ENCODE results near the gene CCNA2.

Gene CCNA2

DNA sequence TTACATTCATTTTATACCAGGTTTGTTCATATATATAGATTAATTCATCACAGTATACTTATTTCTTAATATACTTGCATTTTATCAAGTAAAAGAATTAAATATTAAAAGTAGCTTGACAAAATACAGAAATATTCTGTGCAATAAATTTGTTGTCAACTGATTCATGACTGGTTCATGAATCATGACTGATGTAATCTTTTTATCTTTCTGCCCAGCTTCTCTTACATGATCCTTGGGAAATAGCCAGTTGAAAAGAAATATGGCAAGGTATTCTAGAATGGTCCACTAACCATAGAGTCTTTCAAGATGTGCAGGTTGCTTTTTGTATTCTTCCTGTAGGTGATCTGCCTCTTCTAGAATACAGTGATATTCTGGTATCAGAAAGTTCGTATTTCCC is 4.2 kb upstream of the CCNA2 start:
- H3K9ac ChIP-seq (ENCODE audit: low read length in 2 of 2) = no peak overlapping the region
- H3K36me3 ChIP-seq (ENCODE audit: control insufficient read depth in 2 of 2, insufficient read depth in 2 of 2, low read length in 2 of 2) = peaks cover 7 to 11% of the 10 kb centered on the region in 2 donors
- H3K27ac ChIP-seq (ENCODE audit: low read length) = no peak overlapping the region
- no peak overlapping the region for H3K4me3 ChIP-seq (ENCODE audit: low read length in 2 of 2)
- no peaks in the 10 kb centered on the region for H3K9me3 ChIP-seq (ENCODE audit: control insufficient read depth in 2 of 2, low read length in 2 of 2)
- no peaks in the 10 kb centered on the region for H3K27me3 ChIP-seq (ENCODE audit: control insufficient read depth in 1 of 2, insufficient read depth in 2 of 2, low read length in 2 of 2)
- H3K4me1 ChIP-seq (ENCODE audit: control insufficient read depth, insufficient read depth, low read length) = peaks cover 6% of the 10 kb centered on the region

DNA sequence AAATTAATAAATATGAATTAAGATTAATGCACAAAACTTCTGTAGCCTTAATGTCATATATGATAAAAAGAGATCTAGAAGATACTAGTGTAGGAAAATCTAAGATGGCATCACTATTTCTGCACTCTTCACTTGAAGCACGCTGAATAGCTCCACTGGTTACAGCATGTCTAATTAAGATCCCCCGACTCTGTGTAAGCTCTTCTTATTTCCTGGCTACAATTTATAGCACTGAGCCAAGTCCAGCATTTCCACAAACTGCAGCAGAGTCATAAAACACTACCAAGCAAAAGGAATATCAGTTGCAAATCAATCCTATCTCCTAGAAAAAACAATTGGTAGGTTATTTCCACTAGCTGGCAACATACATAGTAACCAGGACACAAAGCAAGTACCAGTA is 1.3 kb upstream of the CCNA2 start:
- Histone ChIP-seq H3K36me3 (ENCODE audit: control insufficient read depth in 2 of 2, insufficient read depth in 2 of 2, low read length in 2 of 2) (peaks cover 7 to 11% of the 10 kb centered on the region in 2 donors), H3K27me3 (ENCODE audit: control insufficient read depth in 1 of 2, insufficient read depth in 2 of 2, low read length in 2 of 2) (no peaks in the 10 kb centered on the region), H3K4me3 (ENCODE audit: low read length in 2 of 2) (no peak overlapping the region), H3K9me3 (ENCODE audit: control insufficient read depth in 2 of 2, low read length in 2 of 2) (no peaks in the 10 kb centered on the region), H3K4me1 (ENCODE audit: control insufficient read depth, insufficient read depth, low read length) (peaks cover 6% of the 10 kb centered on the region), H3K27ac (ENCODE audit: low read length) (no peak overlapping the region), H3K9ac (ENCODE audit: low read length in 2 of 2) (no peak overlapping the region)

DNA sequence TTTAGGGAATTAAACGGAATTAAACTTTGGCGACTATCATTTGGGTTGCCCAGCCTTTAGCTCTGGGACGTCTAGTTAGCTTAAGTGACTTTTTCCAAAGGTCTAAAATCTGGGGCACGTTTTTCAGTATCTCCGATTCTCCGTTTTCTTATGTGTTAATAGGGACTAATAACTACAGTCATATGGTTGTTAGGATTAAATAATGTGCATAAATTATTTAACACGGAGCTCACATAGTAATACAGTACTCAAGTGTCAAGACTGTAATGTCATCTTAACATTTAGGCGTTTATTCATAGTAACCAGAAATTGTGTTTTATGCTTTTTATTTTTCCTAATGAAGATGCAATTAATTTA is 466 bp upstream of the CCNA2 start:
- peaks cover 6% of the 10 kb centered on the region for H3K4me1 ChIP-seq (ENCODE audit: control insufficient read depth, insufficient read depth, low read length)
- H3K36me3 ChIP-seq (ENCODE audit: control insufficient read depth in 2 of 2, insufficient read depth in 2 of 2, low read length in 2 of 2) = peaks cover 2 to 7% of the 10 kb centered on the region in 2 donors
- peak overlapping the region; percentile 75 to 82 for H3K4me3 ChIP-seq (ENCODE audit: low read length in 2 of 2)
- H3K27ac ChIP-seq (ENCODE audit: low read length) = peak overlapping the region; percentile 68
- peak overlapping the region; percentile 86 to 89 for H3K9ac ChIP-seq (ENCODE audit: low read length in 2 of 2)
- H3K9me3 ChIP-seq (ENCODE audit: control insufficient read depth in 2 of 2, low read length in 2 of 2) = no peaks in the 10 kb centered on the region
- no peaks in the 10 kb centered on the region for H3K27me3 ChIP-seq (ENCODE audit: control insufficient read depth in 1 of 2, insufficient read depth in 2 of 2, low read length in 2 of 2)

DNA sequence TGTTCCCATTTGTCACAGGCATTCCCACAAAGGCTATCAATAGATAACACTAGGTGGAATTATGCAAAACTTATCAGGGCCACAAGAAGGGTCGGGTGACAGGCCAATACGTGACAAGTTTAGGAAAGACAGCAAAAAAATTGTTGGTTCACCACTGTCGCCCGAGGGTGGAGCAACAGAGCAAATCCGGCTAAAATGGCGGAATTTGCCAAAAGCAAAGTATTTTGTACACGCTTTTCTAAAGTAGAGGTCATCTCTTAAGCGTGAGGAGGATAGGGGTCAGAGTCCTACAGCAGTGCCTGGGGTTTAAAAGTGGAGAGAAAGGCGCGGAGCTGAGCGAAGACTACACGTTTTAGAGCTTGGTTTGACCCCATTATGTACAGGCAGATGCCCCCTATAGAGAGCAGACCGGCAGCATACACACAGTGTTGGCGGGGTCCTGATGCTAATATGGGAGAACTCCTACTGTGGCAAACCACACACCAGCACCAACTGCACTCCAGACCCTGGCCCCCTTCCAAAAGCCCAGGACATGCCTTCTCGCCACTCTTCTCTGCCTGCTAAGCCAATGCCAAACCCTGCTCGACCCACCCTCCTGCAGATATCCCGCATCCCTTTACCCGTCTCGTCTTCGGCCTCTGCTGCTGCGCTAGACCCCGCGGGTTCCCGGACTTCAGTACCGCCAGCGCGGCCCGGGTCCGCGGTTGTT is 733 bp downstream of the CCNA2 start:
- Histone ChIP-seq H3K27ac (ENCODE audit: low read length) (no peak overlapping the region), H3K27me3 (ENCODE audit: control insufficient read depth in 1 of 2, insufficient read depth in 2 of 2, low read length in 2 of 2) (no peaks in the 10 kb centered on the region), H3K4me3 (ENCODE audit: low read length in 2 of 2) (peak overlapping the region; percentile 75 to 82), H3K9ac (ENCODE audit: low read length in 2 of 2) (no peak overlapping the region), H3K9me3 (ENCODE audit: control insufficient read depth in 2 of 2, low read length in 2 of 2) (no peaks in the 10 kb centered on the region), H3K36me3 (ENCODE audit: control insufficient read depth in 2 of 2, insufficient read depth in 2 of 2, low read length in 2 of 2) (peaks cover 3 to 14% of the 10 kb centered on the region in 2 donors), H3K4me1 (ENCODE audit: control insufficient read depth, insufficient read depth, low read length) (peaks cover 6% of the 10 kb centered on the region)

DNA sequence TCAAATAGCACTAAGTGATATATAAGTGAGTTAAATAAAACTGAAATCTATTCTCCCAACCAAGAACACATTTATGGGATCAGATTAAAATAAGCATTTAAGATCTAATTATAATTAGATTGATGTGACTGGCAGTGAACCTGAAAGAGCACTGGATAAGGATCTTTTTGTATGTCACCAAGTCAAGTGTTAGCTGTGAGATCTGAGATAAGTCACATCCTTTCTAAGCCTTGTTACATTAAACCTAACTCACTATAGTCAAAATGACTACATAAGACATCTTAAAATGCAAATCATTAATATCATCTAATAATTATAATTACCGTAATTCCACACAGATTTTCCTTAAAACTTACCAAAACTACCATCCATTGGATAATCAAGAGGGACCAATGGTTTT is 1.6 kb downstream of the CCNA2 start:
- Histone ChIP-seq H3K27ac (ENCODE audit: low read length) (no peak overlapping the region), H3K9ac (ENCODE audit: low read length in 2 of 2) (no peak overlapping the region), H3K4me3 (ENCODE audit: low read length in 2 of 2) (no peak overlapping the region), H3K9me3 (ENCODE audit: control insufficient read depth in 2 of 2, low read length in 2 of 2) (no peaks in the 10 kb centered on the region), H3K27me3 (ENCODE audit: control insufficient read depth in 1 of 2, insufficient read depth in 2 of 2, low read length in 2 of 2) (no peaks in the 10 kb centered on the region), H3K4me1 (ENCODE audit: control insufficient read depth, insufficient read depth, low read length) (peaks cover 6% of the 10 kb centered on the region), H3K36me3 (ENCODE audit: control insufficient read depth in 2 of 2, insufficient read depth in 2 of 2, low read length in 2 of 2) (peaks cover 4 to 16% of the 10 kb centered on the region in 2 donors)

DNA sequence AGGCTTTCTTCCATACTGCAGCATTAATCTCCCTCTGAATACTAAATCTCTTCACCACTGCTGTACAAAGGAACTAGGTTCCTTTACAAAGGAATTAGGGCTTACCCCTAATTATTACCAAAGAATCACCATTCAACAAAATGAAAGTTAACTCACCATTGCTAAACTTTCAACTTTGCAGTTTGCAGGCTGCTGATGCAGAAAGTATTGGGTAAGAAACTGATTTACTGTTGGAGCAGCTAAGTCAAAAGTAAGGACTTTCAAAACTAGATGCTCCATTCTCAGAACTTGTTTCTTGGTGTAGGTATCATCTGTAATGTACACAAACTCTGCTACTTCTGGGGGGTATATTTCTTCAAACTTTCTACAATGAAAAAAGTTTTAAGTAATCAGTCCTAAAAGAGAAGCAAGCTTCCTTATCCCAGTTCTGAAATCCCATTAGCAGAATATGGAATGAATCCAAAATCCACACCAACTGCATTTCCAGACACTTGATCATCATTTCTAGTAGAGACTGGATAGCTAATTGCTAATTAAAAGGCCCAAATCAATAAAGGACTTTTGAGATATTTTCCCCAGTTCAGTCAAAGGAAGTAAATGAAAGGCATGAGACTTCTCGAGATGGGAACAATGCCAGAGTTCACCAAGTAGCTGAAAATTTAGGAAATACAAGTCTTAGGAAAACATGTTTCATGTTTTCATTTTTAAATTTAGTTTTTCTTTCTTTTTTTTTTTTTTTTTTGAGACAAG is 4.3 kb downstream of the CCNA2 start:
- peaks cover 6% of the 10 kb centered on the region for H3K4me1 ChIP-seq (ENCODE audit: control insufficient read depth, insufficient read depth, low read length)
- H3K36me3 ChIP-seq (ENCODE audit: control insufficient read depth in 2 of 2, insufficient read depth in 2 of 2, low read length in 2 of 2) = peaks cover 4 to 28% of the 10 kb centered on the region in 2 donors
- H3K27me3 ChIP-seq (ENCODE audit: control insufficient read depth in 1 of 2, insufficient read depth in 2 of 2, low read length in 2 of 2) = no peaks in the 10 kb centered on the region
- H3K9me3 ChIP-seq (ENCODE audit: control insufficient read depth in 2 of 2, low read length in 2 of 2) = no peaks in the 10 kb centered on the region
- H3K4me3 ChIP-seq (ENCODE audit: low read length in 2 of 2) = no peak overlapping the region
- H3K27ac ChIP-seq (ENCODE audit: low read length) = no peak overlapping the region
- no peak overlapping the region for H3K9ac ChIP-seq (ENCODE audit: low read length in 2 of 2)

DNA sequence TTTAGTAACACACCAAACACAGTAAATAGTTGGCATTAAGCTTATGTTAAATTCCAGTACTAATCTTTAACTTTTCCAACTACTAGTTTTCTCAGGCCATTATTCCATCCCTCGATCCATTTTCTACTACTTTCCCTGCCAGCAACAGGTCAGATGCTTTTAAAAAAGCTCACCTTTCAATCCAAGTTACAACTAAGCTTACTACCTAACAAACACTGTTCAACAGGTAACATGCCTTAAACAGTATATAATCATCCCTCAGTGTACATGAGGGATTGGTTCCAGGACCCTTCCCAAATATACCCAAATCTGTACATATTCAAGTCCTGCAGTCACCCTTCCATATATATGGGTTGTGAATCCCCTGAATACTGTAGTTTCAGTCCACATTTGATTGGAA is 5.5 kb downstream of the CCNA2 start:
- Histone ChIP-seq H3K27me3 (ENCODE audit: control insufficient read depth in 1 of 2, insufficient read depth in 2 of 2, low read length in 2 of 2) (no peaks in the 10 kb centered on the region), H3K9ac (ENCODE audit: low read length in 2 of 2) (no peak overlapping the region), H3K9me3 (ENCODE audit: control insufficient read depth in 2 of 2, low read length in 2 of 2) (no peaks in the 10 kb centered on the region), H3K4me3 (ENCODE audit: low read length in 2 of 2) (no peak overlapping the region), H3K36me3 (ENCODE audit: control insufficient read depth in 2 of 2, insufficient read depth in 2 of 2, low read length in 2 of 2) (peaks cover 5 to 35% of the 10 kb centered on the region in 2 donors), H3K4me1 (ENCODE audit: control insufficient read depth, insufficient read depth, low read length) (peaks cover 2% of the 10 kb centered on the region), H3K27ac (ENCODE audit: low read length) (no peak overlapping the region)

DNA sequence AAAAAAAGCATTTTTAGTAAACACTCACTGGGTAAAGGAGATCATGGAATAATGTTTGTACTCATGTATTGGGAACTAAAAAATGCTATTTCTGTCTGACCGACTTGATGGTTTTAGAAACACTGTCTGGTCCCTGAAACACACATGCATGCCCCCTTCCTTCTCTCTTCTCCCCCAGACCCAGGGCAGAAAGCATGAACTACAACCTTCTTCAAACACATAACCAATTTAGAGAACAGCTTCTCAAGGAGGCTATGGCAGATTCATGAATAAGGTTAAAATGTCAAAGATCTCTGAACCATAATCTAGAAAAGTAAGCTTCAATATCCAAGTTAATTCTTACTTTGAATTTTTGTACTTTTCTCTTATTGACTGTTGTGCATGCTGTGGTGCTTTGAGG is 6.0 kb downstream of the CCNA2 start:
- H3K27me3 ChIP-seq (ENCODE audit: control insufficient read depth in 1 of 2, insufficient read depth in 2 of 2, low read length in 2 of 2) = no peaks in the 10 kb centered on the region
- no peak overlapping the region for H3K27ac ChIP-seq (ENCODE audit: low read length)
- H3K4me1 ChIP-seq (ENCODE audit: control insufficient read depth, insufficient read depth, low read length) = no peaks in the 10 kb centered on the region
- no peak overlapping the region for H3K9ac ChIP-seq (ENCODE audit: low read length in 2 of 2)
- H3K36me3 ChIP-seq (ENCODE audit: control insufficient read depth in 2 of 2, insufficient read depth in 2 of 2, low read length in 2 of 2) = peaks cover 10 to 40% of the 10 kb centered on the region in 2 donors
- H3K9me3 ChIP-seq (ENCODE audit: control insufficient read depth in 2 of 2, low read length in 2 of 2) = no peaks in the 10 kb centered on the region
- no peak overlapping the region for H3K4me3 ChIP-seq (ENCODE audit: low read length in 2 of 2)

DNA sequence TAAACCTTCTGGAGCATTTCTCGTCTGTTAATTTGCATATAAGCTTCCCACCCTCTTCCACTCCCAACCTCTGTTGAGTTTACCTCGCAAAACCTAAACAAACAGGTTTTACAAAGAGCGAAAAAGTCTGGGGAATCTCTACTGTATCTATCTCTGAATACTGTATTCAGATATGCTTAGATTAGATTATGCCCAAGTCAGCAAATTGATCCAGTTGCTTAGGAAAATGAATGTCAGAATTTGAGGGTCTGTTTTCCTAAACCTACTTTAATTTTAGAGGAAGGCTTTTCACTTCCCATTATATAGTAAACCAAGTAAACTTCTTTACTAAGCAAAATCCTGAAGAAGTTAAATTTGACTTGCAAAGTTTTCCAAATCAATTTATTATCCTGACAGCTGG is 6.7 kb downstream of the CCNA2 start:
- Histone ChIP-seq H3K9ac (ENCODE audit: low read length in 2 of 2) (no peak overlapping the region), H3K36me3 (ENCODE audit: control insufficient read depth in 2 of 2, insufficient read depth in 2 of 2, low read length in 2 of 2) (peaks cover 11 to 47% of the 10 kb centered on the region in 2 donors), H3K4me1 (ENCODE audit: control insufficient read depth, insufficient read depth, low read length) (no peaks in the 10 kb centered on the region), H3K9me3 (ENCODE audit: control insufficient read depth in 2 of 2, low read length in 2 of 2) (no peaks in the 10 kb centered on the region), H3K27me3 (ENCODE audit: control insufficient read depth in 1 of 2, insufficient read depth in 2 of 2, low read length in 2 of 2) (no peaks in the 10 kb centered on the region), H3K27ac (ENCODE audit: low read length) (no peak overlapping the region), H3K4me3 (ENCODE audit: low read length in 2 of 2) (no peak overlapping the region)

DNA sequence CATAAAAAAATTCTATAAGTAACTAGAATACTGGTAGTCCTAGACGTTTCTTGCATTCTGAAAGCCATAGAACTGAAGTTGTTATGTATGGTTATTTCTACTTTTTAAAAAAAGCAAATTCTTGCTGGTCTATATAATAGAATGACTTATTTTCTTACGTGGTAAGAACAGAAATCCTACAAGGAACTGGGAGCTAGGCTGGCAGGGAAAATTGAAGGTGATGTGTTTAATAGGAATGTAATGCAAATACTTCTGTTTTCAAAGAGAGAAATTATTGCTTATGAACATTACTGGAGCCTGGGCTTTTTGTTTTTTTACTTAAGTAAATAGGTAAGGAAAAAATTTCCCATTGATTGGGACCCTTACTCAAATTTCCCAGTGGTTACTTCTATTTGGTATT is 8.9 kb downstream of the CCNA2 start:
- H3K27ac ChIP-seq (ENCODE audit: low read length) = no peak overlapping the region
- H3K9ac ChIP-seq (ENCODE audit: low read length in 2 of 2) = no peak overlapping the region
- no peaks in the 10 kb centered on the region for H3K4me1 ChIP-seq (ENCODE audit: control insufficient read depth, insufficient read depth, low read length)
- H3K4me3 ChIP-seq (ENCODE audit: low read length in 2 of 2) = no peak overlapping the region
- H3K9me3 ChIP-seq (ENCODE audit: control insufficient read depth in 2 of 2, low read length in 2 of 2) = no peaks in the 10 kb centered on the region
- H3K27me3 ChIP-seq (ENCODE audit: control insufficient read depth in 1 of 2, insufficient read depth in 2 of 2, low read length in 2 of 2) = no peaks in the 10 kb centered on the region
- H3K36me3 ChIP-seq (ENCODE audit: control insufficient read depth in 2 of 2, insufficient read depth in 2 of 2, low read length in 2 of 2) = peaks cover 17 to 55% of the 10 kb centered on the region in 2 donors

DNA sequence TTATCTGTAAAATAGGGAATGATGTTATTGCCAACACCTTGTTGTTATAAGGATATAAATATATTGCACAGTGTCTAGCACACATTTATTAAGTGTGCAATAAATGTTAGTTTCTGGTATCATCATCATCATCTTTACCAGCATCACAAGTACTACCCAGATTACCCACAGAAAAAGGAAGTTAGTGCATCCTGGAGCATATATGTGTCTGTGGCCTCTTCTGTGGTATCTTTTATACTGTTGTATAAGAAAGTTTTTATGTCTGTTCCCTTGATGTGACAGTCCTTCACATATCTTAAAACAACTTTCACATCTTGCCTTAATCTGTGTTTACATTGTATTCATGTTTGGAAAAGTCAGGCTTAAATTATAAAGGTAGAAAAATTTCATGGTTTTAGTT is 12.6 kb downstream of the CCNA2 start:
- no peak overlapping the region for H3K27ac ChIP-seq (ENCODE audit: low read length)
- no peaks in the 10 kb centered on the region for H3K9me3 ChIP-seq (ENCODE audit: control insufficient read depth in 2 of 2, low read length in 2 of 2)
- no peaks in the 10 kb centered on the region for H3K27me3 ChIP-seq (ENCODE audit: control insufficient read depth in 1 of 2, insufficient read depth in 2 of 2, low read length in 2 of 2)
- no peak overlapping the region for H3K9ac ChIP-seq (ENCODE audit: low read length in 2 of 2)
- no peak overlapping the region for H3K4me3 ChIP-seq (ENCODE audit: low read length in 2 of 2)
- H3K36me3 ChIP-seq (ENCODE audit: control insufficient read depth in 2 of 2, insufficient read depth in 2 of 2, low read length in 2 of 2) = peaks cover 16 to 55% of the 10 kb centered on the region in 2 donors
- no peaks in the 10 kb centered on the region for H3K4me1 ChIP-seq (ENCODE audit: control insufficient read depth, insufficient read depth, low read length)

All from stomach smooth muscle (tissue), 2 donors.